ENCODE data around the gene C2CD4C. TPM values are rescaled to one million over a fixed set of nuclear protein-coding genes. Genes with fewer than 3 reads are reported as not detected.

Gene C2CD4C
- total and polyA plus RNA-seq, 2 of the 13 experiments (the other 11 are each of a cell fraction or from before 2014, with no cell fraction given), result not detected

- intact Hi-C loops (cut with micrococcal nuclease; ENCODE audit: unreplicated experiment), result loop anchor here (2.0 kb wide), 1 partner anchor 91 kb away; no protein-coding TSS in a partner anchor
- Histone ChIP-seq H3K9me3 (ENCODE audit: low read length) (no peaks in the 10 kb centered on the region), H3K4me2 (ENCODE audit: low read depth, low read length) (no peak overlapping the region), H3K27me3 (ENCODE audit: control insufficient read depth in 1 of 2, insufficient read depth in 2 of 2, low read length in 2 of 2) (peaks cover 20 to 58% of the 10 kb centered on the region in 2 experiments; a peak in 4 of 5 replicates), H3K27ac (ENCODE audit: extremely low read length, insufficient read depth, low read length) (no peak overlapping the region), H2AFZ (ENCODE audit: low read length) (no peak overlapping the region), H4K20me1 (ENCODE audit: insufficient read depth, low read length) (no peaks in the 10 kb centered on the region), H3K79me2 (ENCODE audit: insufficient read depth, low read length) (no peaks in the 10 kb centered on the region), H3K4me1 (ENCODE audit: insufficient read depth, low read length) (no peaks in the 10 kb centered on the region), H3K4me3 (replicated peaks in 1 of 3; ENCODE audit: insufficient read depth in 1 of 3, low read depth in 2 of 3, low read length in 3 of 3) (no peak overlapping the region), H3K9ac (ENCODE audit: insufficient read depth, low read depth, low read length) (no peak overlapping the region), H3K36me3 (replicated peaks in 1 of 2; ENCODE audit: control insufficient read depth in 1 of 2, insufficient read depth in 2 of 2, low read length in 2 of 2) (no peaks in the 10 kb centered on the region)
- FAIRE-seq, result no peak
- BruUV-seq (replicated peaks), result no TSS peak
- in situ Hi-C loops (cut with HindIII; ENCODE audit: extremely low pct_ligation_motif_present, low pct_unique_long_range_greater_than_20kb), result no loop called here
- 0 out of 2 replicates have a peak, but pooled peaks have one; percentile 3 for TF ChIP-seq SMC3 (IDR thresholded peaks at IDR 0.05; ENCODE audit: low read length)
- TF ChIP-seq STAG1 (CRISPR knock-in tag; IDR thresholded peaks at IDR 0.05), result peak; percentile 46
- TF ChIP-seq CTCF (CRISPR knock-in tag; IDR thresholded peaks at IDR 0.05), result peak; percentile 44
- no peak for TF ChIP-seq TGIF2 (CRISPR knock-in tag; IDR thresholded peaks at IDR 0.05)
- ChIA-PET CTCF (ENCODE audit: low intra/inter-chr PET ratio, low total read pairs) (interaction anchor here (0.9 kb wide), 1 partner anchor 91 kb away, joined by 5 read pairs; no protein-coding TSS in a partner anchor), POLR2A (no interaction called here)
- 29% methylated on average over 7 of the region's 21 CpGs for WGBS (ENCODE audit: low lambda C conversion rate)
- ATAC-seq, result peak; percentile 36; the same call in 2 of the 3 replicates
- DNase-seq (ENCODE audit: low spot score), result no peak
Observed at GRCh38 chr19:389255-389934, 19.6 kb downstream of the C2CD4C start.

- DNase-seq (ENCODE audit: low spot score) (no peak), ATAC-seq (no peak), FAIRE-seq (no peak)
- ChIA-PET POLR2A (no interaction called here), CTCF (ENCODE audit: low intra/inter-chr PET ratio, low total read pairs) (interaction anchor here (0.9 kb wide), 1 partner anchor 91 kb away, joined by 5 read pairs; no protein-coding TSS in a partner anchor)
- Histone ChIP-seq H3K27me3 (ENCODE audit: control insufficient read depth in 1 of 2, insufficient read depth in 2 of 2, low read length in 2 of 2) (peaks cover 20 to 65% of the 10 kb centered on the region in 2 experiments; a peak in 4 of 5 replicates), H3K36me3 (replicated peaks in 1 of 2; ENCODE audit: control insufficient read depth in 1 of 2, insufficient read depth in 2 of 2, low read length in 2 of 2) (no peaks in the 10 kb centered on the region), H3K79me2 (ENCODE audit: insufficient read depth, low read length) (no peaks in the 10 kb centered on the region), H4K20me1 (ENCODE audit: insufficient read depth, low read length) (no peaks in the 10 kb centered on the region), H3K9ac (ENCODE audit: insufficient read depth, low read depth, low read length) (no peak overlapping the region), H3K4me1 (ENCODE audit: insufficient read depth, low read length) (no peaks in the 10 kb centered on the region), H3K27ac (ENCODE audit: extremely low read length, insufficient read depth, low read length) (no peak overlapping the region), H3K4me2 (ENCODE audit: low read depth, low read length) (no peak overlapping the region), H2AFZ (ENCODE audit: low read length) (no peak overlapping the region), H3K4me3 (replicated peaks in 1 of 3; ENCODE audit: insufficient read depth in 1 of 3, low read depth in 2 of 3, low read length in 3 of 3) (no peak overlapping the region), H3K9me3 (ENCODE audit: low read length) (no peaks in the 10 kb centered on the region)
- no TSS peak for BruUV-seq (replicated peaks)
- 17% methylated on average over 12 of the region's 17 CpGs for WGBS (ENCODE audit: low lambda C conversion rate)
- in situ Hi-C loops (cut with HindIII; ENCODE audit: extremely low pct_ligation_motif_present, low pct_unique_long_range_greater_than_20kb) (no loop called here), intact Hi-C loops (cut with micrococcal nuclease; ENCODE audit: unreplicated experiment) (loop anchor here (2.0 kb wide), 1 partner anchor 92 kb away; no protein-coding TSS in a partner anchor)
- TF ChIP-seq TFE3 (CRISPR knock-in tag; IDR thresholded peaks at IDR 0.05), result no peak
- no peak for TF ChIP-seq SRSF1 (optimal IDR thresholded peaks at IDR 0.05; ENCODE audit: low read depth, low read length)
- TF ChIP-seq PBX2 (CRISPR knock-in tag; IDR thresholded peaks at IDR 0.05), result no peak
- TF ChIP-seq NR2F2 (IDR thresholded peaks at IDR 0.05; ENCODE audit: borderline replicate concordance, low read depth), result no peak
- no peak for TF ChIP-seq MLXIP (CRISPR knock-in tag; IDR thresholded peaks at IDR 0.05; ENCODE audit: borderline replicate concordance)
- TF ChIP-seq CC2D1A (CRISPR knock-in tag; IDR thresholded peaks at IDR 0.05), result no peak
Observed at GRCh38 chr19:388691-389090, 20.3 kb downstream of the C2CD4C start.
